GM18858 (cell line): ENCODE data around the gene ANKRD55.
A peak's percentile ranks its signal among the peaks of the same experiment; 100 is the strongest.
"Not testable (repeated sequence)": the region's sequence is repeated elsewhere in the genome, so short reads cannot be mapped to it uniquely, and the experiment has no call there.

Experiments used
- ATAC-seq: cut with Tn5 transposase; IDR thresholded peaks from one replicate; pipeline ENCODE4 v1.9.1; 2021; ENCODE audit not compliant: unreplicated experiment

The ANKRD55 gene

GRCh38 chr5:56083286-56083854, 149.8 kb downstream of the ANKRD55 start:
- no peak for ATAC-seq

- ATAC-seq: peak; percentile 44
These were observed 152.0 kb downstream of the ANKRD55 start for GRCh38 chr5:56081053-56081642.

GRCh38 chr5:56080375-56081052, 152.6 kb downstream of the ANKRD55 start:
- ATAC-seq: peak; percentile 72

GRCh38 chr5:56079157-56079500, 154.0 kb downstream of the ANKRD55 start:
- not testable (repeated sequence) for ATAC-seq

- ATAC-seq: no peak
These were observed 154.6 kb downstream of the ANKRD55 start for GRCh38 chr5:56078278-56079156.

GRCh38 chr5:56077796-56078233, 155.3 kb downstream of the ANKRD55 start:
- ATAC-seq: no peak

- no peak for ATAC-seq
These were observed 156.6 kb downstream of the ANKRD55 start for GRCh38 chr5:56076486-56076885.

- no peak for ATAC-seq
These were observed 157.8 kb downstream of the ANKRD55 start for GRCh38 chr5:56075361-56075760.

GRCh38 chr5:56072863-56073766, 160.0 kb downstream of the ANKRD55 start:
- ATAC-seq: no peak

- no peak for ATAC-seq
These were observed 161.7 kb downstream of the ANKRD55 start for GRCh38 chr5:56071470-56071869.

- ATAC-seq: no peak
These were observed 162.2 kb downstream of the ANKRD55 start for GRCh38 chr5:56070851-56071465.

- no peak for ATAC-seq
These were observed 163.4 kb downstream of the ANKRD55 start for GRCh38 chr5:56069652-56070226.

- ATAC-seq: no peak
These were observed 166.1 kb downstream of the ANKRD55 start for GRCh38 chr5:56066931-56067450.

- peak; percentile 54 for ATAC-seq
These were observed 168.1 kb downstream of the ANKRD55 start for GRCh38 chr5:56064984-56065383.

- ATAC-seq: no peak
These were observed 172.6 kb downstream of the ANKRD55 start for GRCh38 chr5:56060276-56061110.

- ATAC-seq: no peak
These were observed 173.3 kb downstream of the ANKRD55 start for GRCh38 chr5:56059854-56060253.

GRCh38 chr5:56056875-56057274, 176.3 kb downstream of the ANKRD55 start:
- peak; percentile 83 for ATAC-seq

- no peak for ATAC-seq
These were observed 177.3 kb downstream of the ANKRD55 start for GRCh38 chr5:56055859-56056258.

- ATAC-seq: no peak
These were observed 177.8 kb downstream of the ANKRD55 start for GRCh38 chr5:56055287-56055686.
